GM23248 (cell line): Measurements from ENCODE around the gene TMEM187.

ENCODE experiments used
- EZH2 ChIP-seq: fragments of 200-600 bp; sonication (generic); IDR thresholded peaks from 2 replicates; pipeline ENCODE4 v1.6.1; 2018; ENCODE audit warnings: antibody characterized with exemption, mild to moderate bottlenecking; ENCODE audit not compliant: insufficient read depth, poor library complexity, severe bottlenecking
- EZH2phosphoT487 ChIP-seq: fragments of 200-600 bp; sonication (generic); IDR thresholded peaks from 2 replicates; pipeline ENCODE4 v1.6.1; 2018; ENCODE audit warnings: antibody characterized with exemption, moderate library complexity, mild to moderate bottlenecking, low read depth; ENCODE audit not compliant: insufficient read depth

- TF ChIP-seq EZH2 (no peak), EZH2phosphoT487 (no peak)
Observed at GRCh38 chrX:153973127-153974002, 811 bp downstream of the TMEM187 start.
